ENCODE measurements around the gene ABHD15.
A peak's percentile ranks its signal among the peaks of the same experiment; 100 is the strongest.

ABHD15 gene, protein sequence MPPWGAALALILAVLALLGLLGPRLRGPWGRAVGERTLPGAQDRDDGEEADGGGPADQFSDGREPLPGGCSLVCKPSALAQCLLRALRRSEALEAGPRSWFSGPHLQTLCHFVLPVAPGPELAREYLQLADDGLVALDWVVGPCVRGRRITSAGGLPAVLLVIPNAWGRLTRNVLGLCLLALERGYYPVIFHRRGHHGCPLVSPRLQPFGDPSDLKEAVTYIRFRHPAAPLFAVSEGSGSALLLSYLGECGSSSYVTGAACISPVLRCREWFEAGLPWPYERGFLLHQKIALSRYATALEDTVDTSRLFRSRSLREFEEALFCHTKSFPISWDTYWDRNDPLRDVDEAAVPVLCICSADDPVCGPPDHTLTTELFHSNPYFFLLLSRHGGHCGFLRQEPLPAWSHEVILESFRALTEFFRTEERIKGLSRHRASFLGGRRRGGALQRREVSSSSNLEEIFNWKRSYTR

GRCh38 chr17:29566473-29567303 lies at the start of gene ABHD15:
Gene ABHD15, minus strand, starts transcription at chr17:29567037. Its CDS starts 71 bp downstream, at chr17:29566966.
- H3K4me3 ChIP-seq (ENCODE audit: control insufficient read depth, low read depth, low read length), result peak within 1 kb of the TSS; percentile 68
- TF ChIP-seq CTCF (conservative IDR thresholded peaks at IDR 0.05; ENCODE audit: control insufficient read depth, insufficient read depth, low read depth, low read length), result no peak
- DNase-seq (ENCODE audit: low read depth), result peak; percentile 67

DNA sequence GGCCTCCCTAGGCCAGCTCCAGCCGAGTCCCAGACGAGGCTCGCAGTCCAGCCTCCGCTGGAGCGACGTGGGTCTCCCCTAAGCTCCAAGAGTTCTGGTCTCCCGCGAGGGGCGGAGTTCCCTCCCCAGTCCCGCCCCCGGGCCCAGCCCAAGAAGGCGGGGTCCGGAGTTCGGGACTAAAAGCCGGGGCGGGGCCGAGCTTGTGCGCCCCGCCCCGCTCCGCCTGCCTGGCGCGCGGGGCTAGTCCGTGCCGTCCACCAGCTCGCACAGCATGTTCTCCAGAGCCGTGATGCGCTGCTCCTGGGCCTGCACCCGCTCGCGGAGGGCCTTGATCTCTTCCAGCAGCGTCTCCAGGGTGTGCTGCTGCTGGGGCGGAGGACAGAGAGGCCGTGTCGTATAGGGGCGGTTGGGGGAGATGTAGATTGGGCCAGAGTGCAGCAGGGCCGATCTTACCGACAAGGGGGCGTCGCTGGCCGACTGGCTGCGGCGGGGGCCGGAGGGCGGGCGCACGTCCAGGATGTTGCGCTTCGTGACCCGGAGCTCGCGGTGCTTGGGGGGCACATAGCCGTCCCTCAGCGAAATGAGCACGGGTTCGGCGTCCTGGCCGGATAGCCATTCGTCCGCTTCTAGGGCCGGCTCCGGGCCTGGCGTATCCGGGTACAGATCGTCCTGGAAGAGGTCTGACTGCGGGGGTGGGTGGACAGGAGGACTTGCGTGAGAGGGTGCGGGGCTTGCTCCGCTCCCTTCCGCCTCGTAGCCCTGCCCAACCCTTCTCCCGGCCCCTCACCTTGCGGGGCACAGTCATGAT lies 48.9 kb upstream of the ABHD15 start:
- peak; percentile 80 for DNase-seq (ENCODE audit: low read depth)
- no peak for TF ChIP-seq CTCF (conservative IDR thresholded peaks at IDR 0.05; ENCODE audit: control insufficient read depth, insufficient read depth, low read depth, low read length)
- peak overlapping the region; percentile 27 for H3K4me3 ChIP-seq (ENCODE audit: control insufficient read depth, low read depth, low read length)

DNA sequence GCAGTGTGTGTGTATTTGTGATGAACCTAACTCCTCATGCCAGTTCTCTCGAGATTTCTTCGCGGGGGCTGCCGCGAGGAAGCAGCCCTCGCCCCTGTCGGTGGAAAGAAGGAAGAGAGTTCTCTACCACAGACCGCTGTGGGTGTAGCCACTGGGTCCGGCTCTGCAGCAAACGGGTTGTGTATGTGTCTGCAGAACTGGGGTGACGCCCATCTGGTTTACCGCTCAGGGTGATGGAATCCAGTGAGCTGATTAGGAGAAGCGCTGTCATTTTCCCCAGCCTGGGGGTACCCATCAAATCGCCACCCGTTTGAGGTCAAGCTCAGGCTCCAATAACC lies 48.2 kb upstream of the ABHD15 start:
- no peak for TF ChIP-seq CTCF (conservative IDR thresholded peaks at IDR 0.05; ENCODE audit: control insufficient read depth, insufficient read depth, low read depth, low read length)
- peak; percentile 15 for DNase-seq (ENCODE audit: low read depth)

DNA sequence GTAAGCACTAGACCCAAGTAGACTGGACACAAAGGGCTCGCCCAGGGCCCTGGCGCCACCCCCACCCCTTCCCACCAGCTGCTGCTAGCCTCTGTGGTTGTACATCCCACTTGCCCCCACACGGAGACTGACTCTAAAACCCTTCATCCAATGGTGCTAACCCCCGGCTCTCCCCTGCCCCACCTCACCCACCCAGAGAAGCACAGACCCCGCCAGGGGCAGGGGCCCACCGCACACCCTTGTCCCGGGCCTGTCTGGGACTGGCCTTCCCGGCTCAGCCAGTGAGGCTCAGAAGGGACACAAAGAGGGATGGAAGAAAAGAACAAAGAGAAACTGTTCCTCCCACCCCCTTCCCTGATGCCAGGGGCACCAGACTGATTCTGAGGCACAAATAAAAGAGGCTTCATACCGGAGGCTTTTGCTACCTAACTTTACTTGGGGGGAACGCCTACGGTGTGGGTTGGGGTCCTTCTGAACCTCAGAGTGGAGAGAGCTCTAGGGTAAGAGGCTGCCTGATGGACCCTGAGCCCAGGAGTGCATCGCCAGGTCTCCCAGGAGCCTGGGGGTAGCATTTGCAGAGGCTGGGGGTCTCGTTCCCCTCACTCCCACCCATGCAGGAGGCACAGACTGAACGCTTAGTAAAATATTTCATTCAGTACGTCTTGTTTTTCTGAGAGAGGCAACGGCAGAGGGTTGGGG lies 47.7 kb upstream of the ABHD15 start:
- no peak for TF ChIP-seq CTCF (conservative IDR thresholded peaks at IDR 0.05; ENCODE audit: control insufficient read depth, insufficient read depth, low read depth, low read length)

More for the DNA sequence above, 48.2 kb upstream of the ABHD15 start:
- peak overlapping the region; percentile 9 for H3K4me3 ChIP-seq (ENCODE audit: control insufficient read depth, low read depth, low read length)

DNA sequence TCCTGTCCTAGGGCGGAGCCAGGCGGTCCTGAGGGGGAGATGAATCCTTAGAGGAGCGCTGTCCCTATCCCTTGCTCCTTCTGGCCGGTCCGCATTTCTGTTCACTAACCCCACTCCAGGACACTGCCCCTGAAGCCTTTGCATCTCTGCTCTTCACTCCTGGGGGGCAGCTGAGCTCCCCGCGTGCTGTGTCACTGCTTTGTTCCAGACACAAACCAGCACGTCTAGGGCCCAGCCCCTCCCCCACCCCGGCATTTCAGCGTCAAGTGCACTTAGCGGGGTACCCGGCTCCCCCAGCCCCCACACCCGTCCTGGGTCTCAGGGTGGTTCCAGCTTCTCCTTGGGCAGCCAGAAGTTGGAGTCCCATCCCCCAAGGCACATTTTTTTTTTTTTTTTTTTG lies 47.0 kb upstream of the ABHD15 start:
- no peak for TF ChIP-seq CTCF (conservative IDR thresholded peaks at IDR 0.05; ENCODE audit: control insufficient read depth, insufficient read depth, low read depth, low read length)
- DNase-seq (ENCODE audit: low read depth), result no peak
- peak overlapping the region; percentile 17 for H3K4me3 ChIP-seq (ENCODE audit: control insufficient read depth, low read depth, low read length)

More for the DNA sequence above, 47.7 kb upstream of the ABHD15 start:
- H3K4me3 ChIP-seq (ENCODE audit: control insufficient read depth, low read depth, low read length), result no peak overlapping the region
- DNase-seq (ENCODE audit: low read depth), result no peak
